H1 (cell line): ENCODE measurements around the gene VWA5B2. TPM values are rescaled to one million over a fixed set of nuclear protein-coding genes. Genes with fewer than 3 reads are reported as not detected.
A peak's percentile ranks its signal among the peaks of the same experiment; 100 is the strongest.

ENCODE experiments used
- BACH1 ChIP-seq: IDR thresholded peaks from 2 replicates; pipeline ENCODE4 v1.6.1; 2012; ENCODE audit warnings: low read length, improper control_type of control experiment
- BCL11A ChIP-seq, 2 experiments: IDR thresholded peaks; one replicate each; pipeline ENCODE4 v1.6.1; 2011; ENCODE audit warnings: low read depth in 2 of 2, low read length in 2 of 2, mild to moderate bottlenecking in 2 of 2
- CHD1 ChIP-seq: IDR thresholded peaks from 2 replicates; pipeline ENCODE4 v1.6.1; 2012; ENCODE audit warnings: low read depth, low read length, improper control_type of control experiment
- CTBP2 ChIP-seq: IDR thresholded peaks from 2 replicates; pipeline ENCODE4 v1.7.0; 2011; ENCODE audit warnings: borderline replicate concordance, mild to moderate bottlenecking, moderate library complexity, mixed read lengths, low read length; ENCODE audit not compliant: insufficient read depth, insufficient read length
- EZH2 ChIP-seq: fragments of 200-600 bp; sonication (generic); IDR thresholded peaks from 2 replicates; pipeline ENCODE4 v1.7.1; 2012; ENCODE audit warnings: low read depth, mild to moderate bottlenecking, moderate library complexity, low read length, inconsistent platforms; ENCODE audit not compliant: severe bottlenecking
- POLR2AphosphoS5 ChIP-seq: IDR thresholded peaks from 2 replicates; pipeline ENCODE4 v1.6.1; 2011; ENCODE audit warnings: low read depth, low read length
- RAD21 ChIP-seq, 2 experiments: IDR thresholded peaks in 1 of 2; conservative IDR thresholded peaks in 1 of 2; 2 replicates each; pipeline ENCODE4 v1.6.1; 2011; ENCODE audit warnings: low read depth in 2 of 2, low read length in 2 of 2, improper control_type of control experiment in 1 of 2, inconsistent platforms in 1 of 2, mild to moderate bottlenecking in 1 of 2, moderate library complexity in 1 of 2
- RFX5 ChIP-seq: IDR thresholded peaks from 2 replicates; pipeline ENCODE4 v1.6.1; 2011; ENCODE audit warnings: low read depth, low read length, improper control_type of control experiment, borderline replicate concordance
- RXRA ChIP-seq: IDR thresholded peaks from 2 replicates; pipeline ENCODE4 v1.6.1; 2011; ENCODE audit warnings: low read depth, mild to moderate bottlenecking, low read length, moderate library complexity; ENCODE audit not compliant: insufficient read depth
- SP2 ChIP-seq: IDR thresholded peaks from 2 replicates; pipeline ENCODE4 v1.6.1; 2012; ENCODE audit warnings: mild to moderate bottlenecking, low read length, inconsistent platforms
- TBP ChIP-seq: IDR thresholded peaks from 2 replicates; pipeline ENCODE4 v1.6.1; 2011; ENCODE audit warnings: low read depth, low read length, improper control_type of control experiment
- polyA plus RNA-seq, 7 experiments: library from polyadenylated mRNA; depleted of rRNA in 3 of 7; stranded (reverse) in 5 of 7; unstranded in 2 of 7; fragments of >200 nt in 5 of 7; fragments of 200-250 nt in 2 of 7; gene quantifications; 1 replicate in 5 of 7; 2 replicates in 1 of 7; 4 replicates in 1 of 7; pipeline versions ENCODE4 v1.2.1 to v1.2.3, GENCODE V29; 2011 to 2013; ENCODE audit warnings: missing spikeins in 2 of 7, mixed read lengths in 2 of 7
- total RNA-seq: library from RNA; stranded (reverse); fragmentation: NEBNext Ultra II Directional; extraction: Animal tissue kit (Norgen Biotek cat#: 25700); gene quantifications from 2 replicates; pipeline ENCODE4 v1.2.1, GENCODE V29; 2021
- TF ChIP-seq, protein P1 (sequence below): IDR thresholded peaks from 2 replicates; pipeline ENCODE4 v1.6.1; 2012; ENCODE audit warnings: inconsistent platforms
- TF ChIP-seq, protein P2 (sequence below): IDR thresholded peaks from 2 replicates; pipeline ENCODE4 v1.6.1; 2012; ENCODE audit warnings: low read length, inconsistent platforms

VWA5B2 gene
- total and polyA plus RNA-seq, 2 of the 8 experiments (the other 6 are each of a cell fraction or from before 2014, with no cell fraction given): 0.53 to 0.56 TPM

DNA sequence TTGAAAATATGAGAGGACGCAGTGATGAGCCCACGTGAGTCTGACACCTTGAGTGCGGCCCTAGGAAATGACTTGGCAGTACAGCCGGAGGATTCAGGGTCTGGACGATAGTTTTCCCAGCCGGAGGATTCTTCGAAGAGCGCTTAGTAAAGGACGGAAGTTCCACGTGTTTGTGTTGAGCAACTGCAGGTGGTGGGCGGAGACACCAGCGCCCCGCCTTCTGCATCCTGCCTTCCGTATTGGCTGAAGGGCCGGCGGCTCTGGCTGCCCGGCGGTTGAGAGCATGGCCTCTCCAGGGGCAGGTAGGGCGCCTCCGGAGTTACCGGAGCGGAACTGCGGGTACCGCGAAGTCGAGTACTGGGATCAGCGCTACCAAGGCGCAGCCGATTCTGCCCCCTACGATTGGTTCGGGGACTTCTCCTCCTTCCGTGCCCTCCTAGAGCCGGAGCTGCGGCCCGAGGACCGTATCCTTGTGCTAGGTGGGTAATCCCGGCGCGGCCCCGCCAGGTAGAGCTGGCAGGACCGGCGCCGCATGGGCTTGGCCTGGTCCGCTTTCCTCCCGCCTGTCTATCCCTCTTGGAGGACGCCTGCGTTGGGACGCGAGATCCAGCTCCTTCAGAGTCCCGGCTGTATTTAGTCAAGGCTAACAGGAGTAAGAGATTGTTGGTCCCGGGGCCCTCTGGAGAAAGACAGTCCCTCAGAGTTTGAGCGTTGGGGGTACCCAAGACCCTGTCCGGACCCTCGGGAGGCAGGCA, 20.2 kb downstream of the VWA5B2 start, which contains the start of gene EEF1AKMT4 (continued):
- TF ChIP-seq, protein P1, sequence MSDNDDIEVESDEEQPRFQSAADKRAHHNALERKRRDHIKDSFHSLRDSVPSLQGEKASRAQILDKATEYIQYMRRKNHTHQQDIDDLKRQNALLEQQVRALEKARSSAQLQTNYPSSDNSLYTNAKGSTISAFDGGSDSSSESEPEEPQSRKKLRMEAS: peak; percentile 96
- TF ChIP-seq, protein P2, sequence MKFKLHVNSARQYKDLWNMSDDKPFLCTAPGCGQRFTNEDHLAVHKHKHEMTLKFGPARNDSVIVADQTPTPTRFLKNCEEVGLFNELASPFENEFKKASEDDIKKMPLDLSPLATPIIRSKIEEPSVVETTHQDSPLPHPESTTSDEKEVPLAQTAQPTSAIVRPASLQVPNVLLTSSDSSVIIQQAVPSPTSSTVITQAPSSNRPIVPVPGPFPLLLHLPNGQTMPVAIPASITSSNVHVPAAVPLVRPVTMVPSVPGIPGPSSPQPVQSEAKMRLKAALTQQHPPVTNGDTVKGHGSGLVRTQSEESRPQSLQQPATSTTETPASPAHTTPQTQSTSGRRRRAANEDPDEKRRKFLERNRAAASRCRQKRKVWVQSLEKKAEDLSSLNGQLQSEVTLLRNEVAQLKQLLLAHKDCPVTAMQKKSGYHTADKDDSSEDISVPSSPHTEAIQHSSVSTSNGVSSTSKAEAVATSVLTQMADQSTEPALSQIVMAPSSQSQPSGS: no peak; the same call in 1 of the 2 replicates
- TF ChIP-seq BACH1: no peak
- no peak for TF ChIP-seq CTBP2
- no peak for TF ChIP-seq CHD1
- 0 out of 2 replicates have a peak, but pooled peaks have one; percentile 38 for TF ChIP-seq POLR2AphosphoS5
- TF ChIP-seq EZH2: no peak
- TF ChIP-seq RAD21 (IDR thresholded peaks at IDR 0.05 in 1 of 2, conservative IDR thresholded peaks at IDR 0.05 in 1 of 2; ENCODE audit: low read depth in 2 of 2, low read length in 2 of 2): peak; percentile 30 to 41; a peak in 3 of 4 replicates
- TF ChIP-seq RXRA: no peak
- TF ChIP-seq SP2: no peak
- peak; percentile 76; the same call in 1 of the 2 replicates for TF ChIP-seq TBP
- TF ChIP-seq RFX5: no peak
- TF ChIP-seq BCL11A (IDR thresholded peaks at IDR 0.05; ENCODE audit: low read depth in 2 of 2, low read length in 2 of 2): no peak
